Measurements from ENCODE around the gene CPVL. TPM values are rescaled to one million over a fixed set of nuclear protein-coding genes. Genes with fewer than 3 reads are reported as not detected.

CPVL gene
- total and polyA plus RNA-seq, 2 of the 4 experiments (the other 2 are of a cell fraction), result not detected

GRCh38 chr7:28986765-28987110, 159.6 kb downstream of the CPVL start:
- H2BK120ac ChIP-seq (ENCODE audit: low read depth, low read length), result peak overlapping the region; percentile 72
- DNase-seq, result peak; percentile 77
- no peak overlapping the region for H2AK5ac ChIP-seq (ENCODE audit: low read depth, low read length)
- no peak overlapping the region for H2AK9ac ChIP-seq (replicated peaks; ENCODE audit: low read depth, low read length, poor library complexity)
- no peaks in the 10 kb centered on the region for H3K9me3 ChIP-seq (ENCODE audit: control insufficient read depth, insufficient read depth, low read length)
- H2BK20ac ChIP-seq (ENCODE audit: low read depth, low read length), result peak overlapping the region; percentile 76; the same call in 1 of the 2 replicates
- H3K9ac ChIP-seq (ENCODE audit: low read depth, low read length), result no peak overlapping the region
- peak overlapping the region; percentile 41 for H2BK5ac ChIP-seq (ENCODE audit: low read depth, low read length, poor library complexity, severe bottlenecking)
- peaks cover 15% of the 10 kb centered on the region for H3K9me1 ChIP-seq (ENCODE audit: insufficient read depth, low read length)
- no peak overlapping the region for H3K4me3 ChIP-seq (ENCODE audit: insufficient read depth, low read depth, low read length)
- H3K23ac ChIP-seq (ENCODE audit: low read depth, low read length), result peak overlapping the region; percentile 60; the same call in 1 of the 2 replicates
- no peaks in the 10 kb centered on the region for H4K20me1 ChIP-seq (ENCODE audit: insufficient read depth, low read length)
- no peak for TF ChIP-seq NFE2L2 (IDR thresholded peaks at IDR 0.05; ENCODE audit: low read depth, low read length)
- peak; percentile 96 for TF ChIP-seq CEBPB (IDR thresholded peaks at IDR 0.05; ENCODE audit: low read depth, low read length)
- H3K4me2 ChIP-seq (ENCODE audit: low read depth, low read length), result peak overlapping the region; percentile 38
- H2AFZ ChIP-seq (replicated peaks; ENCODE audit: low read length, poor library complexity), result peak overlapping the region; percentile 58
- H4K5ac ChIP-seq (ENCODE audit: low read depth, low read length), result no peak overlapping the region
- ChIA-PET CTCF (no interaction called here), POLR2A (ENCODE audit: unreplicated experiment) (no interaction called here)
- dilution Hi-C loops (cut with HindIII; ENCODE audit: low sequenced_read_pairs, unreplicated experiment) (no loop called here), in situ Hi-C loops (cut with MboI; ENCODE audit: low sequenced_read_pairs) (no loop called here), intact Hi-C loops (cut with micrococcal nuclease) (no loop called here)
- H3K27me3 ChIP-seq (ENCODE audit: control insufficient read depth, insufficient read depth, low read length), result no peaks in the 10 kb centered on the region
- H4K91ac ChIP-seq (ENCODE audit: insufficient read depth, low read depth, low read length), result no peak overlapping the region
- peak overlapping the region; percentile 50; the same call in 1 of the 2 replicates for H3K4ac ChIP-seq (ENCODE audit: low read depth, low read length)
- H3K56ac ChIP-seq (ENCODE audit: extremely low read depth, insufficient read depth, low read length), result no peak overlapping the region
- peak overlapping the region in 1 of 2 experiments; percentile 28; a peak in 1 of 4 replicates for H4K8ac ChIP-seq (ENCODE audit: low read depth in 2 of 2, low read length in 2 of 2)
- H3K14ac ChIP-seq (replicated peaks; ENCODE audit: low read depth, low read length), result peak overlapping the region; percentile 82
- H3K27ac ChIP-seq (ENCODE audit: insufficient read depth, low read length), result peak overlapping the region; percentile 6; the same call in 1 of the 2 replicates
- ATAC-seq (ENCODE audit: low read depth), result peak; percentile 69
- no peaks in the 10 kb centered on the region for H3K36me3 ChIP-seq (ENCODE audit: control insufficient read depth, insufficient read depth, low read length)
- H3K18ac ChIP-seq (ENCODE audit: low read depth, low read length), result peak overlapping the region; percentile 66; the same call in 1 of the 2 replicates
- H2BK15ac ChIP-seq (ENCODE audit: low read depth, low read length), result peak overlapping the region; percentile 85; the same call in 2 of the 3 replicates
- peaks cover 22% of the 10 kb centered on the region for H3K4me1 ChIP-seq (ENCODE audit: control insufficient read depth, insufficient read depth, low read length)
- 0% methylated on average over 1 of the region's 2 CpGs; no CpG with 5 or more reads in 1 of the 2 experiments for WGBS, 2 experiments (ENCODE audit: extremely low coverage in 2 of 2, insufficient read length in 1 of 2)
- H3K79me1 ChIP-seq (ENCODE audit: low read depth in 1 of 2, low read length in 2 of 2), result no peaks in the 10 kb centered on the region
- BruUV-seq (replicated peaks), result no TSS peak

Data from IMR-90 (cell line).